Coronary artery (tissue), 2 donors: ENCODE data around the gene LUC7L3.

Source experiments
- DNase-seq: peaks from one replicate; pipeline ENCODE4 v3.0.0-alpha.2; 2017; ENCODE audit warnings: low spot score
- H3K27ac ChIP-seq, 2 donors: fragments of 200-600 bp; sonication (generic); one replicate each; pipeline ENCODE4 v1.5.1; 2016 to 2019
- H3K4me3 ChIP-seq: fragments of 200-600 bp; sonication (generic); 2 replicates; pipeline ENCODE4 v1.5.1; 2016; ENCODE audit warnings: mild to moderate bottlenecking, moderate library complexity
- CTCF ChIP-seq: fragments of 200-600 bp; sonication (generic); IDR thresholded peaks from one replicate; pipeline ENCODE4 v1.5.1; 2019; ENCODE audit warnings: antibody characterized with exemption

LUC7L3 gene

GRCh38 chr17:50719144-50719923 lies at the start of gene LUC7L3:
Gene LUC7L3 (plus strand): TSS chr17:50719603. CDS start chr17:50719733, 130 bp downstream.
- TF ChIP-seq CTCF = no peak
- H3K4me3 ChIP-seq = peak within 1 kb of the TSS; percentile 97
- H3K27ac ChIP-seq = peak within 1 kb of the TSS; percentile 97 to 98
- DNase-seq = peak; percentile 97

- H3K4me3 ChIP-seq = no peak overlapping the region
- no peak for DNase-seq
- H3K27ac ChIP-seq = no peak overlapping the region
- no peak for TF ChIP-seq CTCF
Measured at GRCh38 chr17:50672071-50672470, 47.3 kb upstream of the LUC7L3 start.

- H3K27ac ChIP-seq = no peak overlapping the region
- no peak for TF ChIP-seq CTCF
- no peak for DNase-seq
- no peak overlapping the region for H3K4me3 ChIP-seq
Measured at GRCh38 chr17:50672831-50673551, 46.4 kb upstream of the LUC7L3 start.

- H3K4me3 ChIP-seq = no peak overlapping the region
- H3K27ac ChIP-seq = no peak overlapping the region
- no peak for TF ChIP-seq CTCF
- no peak for DNase-seq
Measured at GRCh38 chr17:50675190-50675589, 44.2 kb upstream of the LUC7L3 start.

- DNase-seq = no peak
- no peak for TF ChIP-seq CTCF
- no peak overlapping the region for H3K27ac ChIP-seq
- no peak overlapping the region for H3K4me3 ChIP-seq
Measured at GRCh38 chr17:50675627-50676026, 43.8 kb upstream of the LUC7L3 start.

- DNase-seq = peak; percentile 2
- no peak overlapping the region for H3K27ac ChIP-seq
- TF ChIP-seq CTCF = no peak
- no peak overlapping the region for H3K4me3 ChIP-seq
Measured at GRCh38 chr17:50676065-50676975, 43.1 kb upstream of the LUC7L3 start.
